22Rv1 (cell line): ENCODE data around the gene MAP4.

Experiments
- ZFX ChIP-seq: fragments of 450-650 bp; IDR thresholded peaks from 2 replicates; pipeline ENCODE4 v1.6.1; 2017; ENCODE audit warnings: antibody characterized with exemption, borderline replicate concordance
- TF ChIP-seq, protein P1 (sequence below): fragments of 450-650 bp; IDR thresholded peaks from 2 replicates; pipeline ENCODE4 v1.5.1; 2017; ENCODE audit warnings: mild to moderate bottlenecking

DNA sequence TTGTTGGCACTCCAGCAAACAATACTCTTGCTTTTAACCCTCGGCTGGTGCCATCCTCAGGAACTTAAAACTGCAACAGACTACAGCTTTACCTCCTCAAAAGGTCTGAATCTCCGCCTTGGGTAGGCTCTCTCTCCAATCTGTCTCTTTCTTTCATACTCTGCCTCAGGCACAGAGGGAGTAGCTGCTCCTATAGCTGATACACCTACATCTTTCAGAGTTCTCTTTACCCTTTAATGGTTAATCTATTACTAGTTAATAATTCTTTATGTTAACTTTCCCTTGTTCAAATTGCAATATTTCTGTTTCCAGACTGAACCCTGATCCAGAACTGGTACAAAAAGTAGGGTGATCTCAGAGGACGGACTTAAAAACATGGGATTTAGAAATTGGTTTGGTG, 66.2 kb downstream of the MAP4 start:
- TF ChIP-seq, protein P1, sequence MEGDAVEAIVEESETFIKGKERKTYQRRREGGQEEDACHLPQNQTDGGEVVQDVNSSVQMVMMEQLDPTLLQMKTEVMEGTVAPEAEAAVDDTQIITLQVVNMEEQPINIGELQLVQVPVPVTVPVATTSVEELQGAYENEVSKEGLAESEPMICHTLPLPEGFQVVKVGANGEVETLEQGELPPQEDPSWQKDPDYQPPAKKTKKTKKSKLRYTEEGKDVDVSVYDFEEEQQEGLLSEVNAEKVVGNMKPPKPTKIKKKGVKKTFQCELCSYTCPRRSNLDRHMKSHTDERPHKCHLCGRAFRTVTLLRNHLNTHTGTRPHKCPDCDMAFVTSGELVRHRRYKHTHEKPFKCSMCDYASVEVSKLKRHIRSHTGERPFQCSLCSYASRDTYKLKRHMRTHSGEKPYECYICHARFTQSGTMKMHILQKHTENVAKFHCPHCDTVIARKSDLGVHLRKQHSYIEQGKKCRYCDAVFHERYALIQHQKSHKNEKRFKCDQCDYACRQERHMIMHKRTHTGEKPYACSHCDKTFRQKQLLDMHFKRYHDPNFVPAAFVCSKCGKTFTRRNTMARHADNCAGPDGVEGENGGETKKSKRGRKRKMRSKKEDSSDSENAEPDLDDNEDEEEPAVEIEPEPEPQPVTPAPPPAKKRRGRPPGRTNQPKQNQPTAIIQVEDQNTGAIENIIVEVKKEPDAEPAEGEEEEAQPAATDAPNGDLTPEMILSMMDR = no peak
- TF ChIP-seq ZFX = no peak
